Right hindlimb (tissue), 1 donor: ENCODE results near the gene ZNF778.

ENCODE experiments used
- DNase-seq: peaks from one replicate; pipeline ENCODE4 v3.0.0-alpha.2; 2018

Gene ZNF778

DNA sequence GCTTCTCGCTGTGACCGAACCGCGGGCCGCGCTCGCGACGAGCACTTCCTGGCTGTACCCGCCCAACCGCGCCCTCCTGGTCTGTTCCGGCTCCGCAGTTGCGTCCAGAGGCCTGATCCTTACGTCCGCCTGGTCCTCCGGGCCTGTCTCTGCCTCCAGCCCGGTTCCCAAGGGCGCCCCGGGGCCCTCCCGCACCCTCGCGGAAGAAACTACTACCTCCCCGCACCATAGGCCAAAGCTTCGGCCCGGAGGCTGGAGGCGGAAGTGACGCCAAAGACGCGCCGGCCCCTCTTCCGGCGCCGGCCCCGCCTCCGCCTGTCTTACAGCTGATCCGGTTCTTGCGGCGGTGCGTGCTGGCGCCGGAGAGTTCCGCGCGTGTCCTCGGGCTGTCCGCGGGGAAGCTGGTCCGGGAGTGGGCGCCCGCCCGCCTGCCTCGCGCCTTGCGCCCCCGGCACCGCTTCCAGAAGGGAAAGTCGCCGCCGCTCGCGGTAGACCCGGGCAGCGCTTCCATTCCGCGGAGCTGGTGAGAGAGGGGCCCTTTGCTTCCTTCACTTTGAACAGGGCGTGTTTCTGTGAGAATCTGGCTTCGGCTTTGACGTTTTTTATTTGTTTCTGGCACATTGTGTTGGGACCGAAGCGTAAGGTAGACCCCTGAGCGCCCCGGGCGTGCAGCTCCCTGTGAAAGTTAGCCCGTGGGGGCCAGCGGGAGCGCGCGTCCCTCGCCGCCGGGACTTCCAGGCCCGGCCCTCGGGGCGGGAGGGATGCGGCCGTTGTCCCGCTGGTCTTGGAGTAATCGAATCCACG lies at the start of gene ZNF778:
ZNF778 (plus strand) TSS at position 316 of the 804 bp plus-strand sequence. CDS start 3,425 bp downstream, outside the sequence.
- peak; percentile 90 for DNase-seq

DNA sequence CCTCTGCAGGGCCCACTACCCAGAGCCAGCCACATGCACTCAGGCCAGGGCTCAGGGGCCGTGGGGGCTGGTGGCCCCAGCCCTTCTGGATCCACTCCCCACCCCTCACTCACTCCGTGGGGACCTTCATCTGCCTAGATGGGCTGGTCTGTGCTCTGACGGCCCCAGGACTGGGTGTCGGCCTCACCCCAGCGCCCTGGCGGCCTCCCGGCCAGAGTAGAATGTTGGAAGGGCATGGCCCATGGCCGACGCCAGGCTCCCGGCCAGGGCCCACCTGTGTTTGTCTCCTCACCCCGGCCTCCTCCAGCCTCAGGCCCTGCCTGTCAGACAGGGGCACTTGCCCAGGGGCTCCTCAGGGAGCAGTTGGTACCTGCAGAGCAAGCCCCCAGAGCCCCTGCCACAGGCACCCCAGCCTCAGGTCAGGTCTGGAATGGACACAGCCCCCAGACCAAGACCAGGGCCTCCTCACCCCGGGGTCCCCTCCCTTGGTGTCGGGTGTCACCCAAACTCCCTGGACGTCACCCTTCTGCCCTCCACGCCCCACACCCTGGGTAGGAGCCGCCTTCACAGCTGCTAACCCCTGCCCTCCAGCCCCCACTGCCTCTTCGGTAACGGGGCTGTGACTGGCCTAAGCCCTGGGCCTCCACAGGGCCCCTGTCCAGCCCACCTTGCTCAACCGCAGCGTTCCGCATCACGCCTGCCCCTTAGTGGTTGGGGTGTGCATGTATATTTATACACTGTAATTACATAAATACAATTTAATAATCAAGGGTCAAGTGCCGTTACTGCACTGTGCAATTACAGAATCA lies 48.9 kb upstream of the ZNF778 start:
- DNase-seq, result no peak

DNA sequence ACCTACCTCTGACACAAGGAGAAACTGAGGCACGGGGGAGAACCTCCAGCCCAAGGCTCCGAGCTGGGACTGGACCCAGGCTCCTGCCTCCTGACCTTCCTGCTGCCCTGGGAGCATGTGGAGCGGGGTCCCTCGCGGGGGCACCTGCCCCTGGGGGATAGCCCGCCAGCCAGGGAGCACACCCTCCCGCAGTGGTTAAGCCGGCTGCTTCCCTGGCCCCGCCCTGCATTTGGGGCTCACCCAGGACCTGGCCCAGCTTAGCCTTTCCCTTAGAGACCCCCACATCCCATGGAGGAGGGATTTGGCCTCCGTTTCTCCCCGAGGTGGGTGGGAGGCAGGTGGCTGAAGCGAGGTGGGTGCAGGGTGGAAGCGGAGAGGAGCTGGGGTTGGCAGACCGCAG lies 47.7 kb upstream of the ZNF778 start:
- DNase-seq, result no peak

DNA sequence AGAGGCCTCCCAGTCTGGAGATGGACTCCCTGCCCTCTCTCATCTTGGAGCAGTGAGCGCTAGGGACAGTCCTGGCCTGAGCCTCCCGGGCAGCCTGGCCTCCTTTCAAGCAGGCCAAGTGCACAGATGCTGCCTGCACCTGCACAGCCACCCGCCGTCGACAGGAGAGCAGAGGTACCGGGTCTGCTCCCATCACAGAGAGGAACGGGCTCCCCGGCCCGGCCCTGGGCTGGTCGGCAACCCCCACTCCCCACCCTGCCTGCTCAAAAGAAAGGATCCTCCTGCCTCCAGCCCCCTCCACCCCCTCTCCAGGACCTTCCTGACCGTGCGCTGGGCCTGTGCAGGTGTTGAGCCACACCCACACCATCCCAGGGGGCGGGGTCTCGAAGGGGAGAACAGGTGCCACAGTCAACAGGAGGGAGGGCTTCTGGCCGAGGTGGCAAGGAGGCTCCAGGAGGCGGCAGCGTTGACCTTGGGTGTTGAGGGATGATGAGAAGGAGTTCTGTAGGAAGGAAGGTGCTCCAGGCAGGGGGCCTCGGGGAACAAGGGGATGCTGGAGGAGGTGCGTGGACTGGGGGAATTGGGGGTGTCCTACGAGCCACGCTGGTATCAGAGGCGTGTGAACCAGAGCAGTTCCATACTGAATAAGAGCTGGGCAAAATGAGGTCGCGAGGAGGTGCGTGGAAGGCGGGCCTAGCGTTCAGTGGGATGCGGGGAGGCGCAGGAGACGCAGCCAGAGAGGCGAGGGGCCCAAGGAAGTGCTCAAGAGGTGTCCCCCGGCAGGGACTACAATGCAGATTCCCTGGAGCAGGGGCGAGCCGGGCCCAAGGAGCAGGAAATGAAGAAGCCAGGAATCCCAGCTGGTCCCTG lies 46.9 kb upstream of the ZNF778 start:
- DNase-seq, result no peak

DNA sequence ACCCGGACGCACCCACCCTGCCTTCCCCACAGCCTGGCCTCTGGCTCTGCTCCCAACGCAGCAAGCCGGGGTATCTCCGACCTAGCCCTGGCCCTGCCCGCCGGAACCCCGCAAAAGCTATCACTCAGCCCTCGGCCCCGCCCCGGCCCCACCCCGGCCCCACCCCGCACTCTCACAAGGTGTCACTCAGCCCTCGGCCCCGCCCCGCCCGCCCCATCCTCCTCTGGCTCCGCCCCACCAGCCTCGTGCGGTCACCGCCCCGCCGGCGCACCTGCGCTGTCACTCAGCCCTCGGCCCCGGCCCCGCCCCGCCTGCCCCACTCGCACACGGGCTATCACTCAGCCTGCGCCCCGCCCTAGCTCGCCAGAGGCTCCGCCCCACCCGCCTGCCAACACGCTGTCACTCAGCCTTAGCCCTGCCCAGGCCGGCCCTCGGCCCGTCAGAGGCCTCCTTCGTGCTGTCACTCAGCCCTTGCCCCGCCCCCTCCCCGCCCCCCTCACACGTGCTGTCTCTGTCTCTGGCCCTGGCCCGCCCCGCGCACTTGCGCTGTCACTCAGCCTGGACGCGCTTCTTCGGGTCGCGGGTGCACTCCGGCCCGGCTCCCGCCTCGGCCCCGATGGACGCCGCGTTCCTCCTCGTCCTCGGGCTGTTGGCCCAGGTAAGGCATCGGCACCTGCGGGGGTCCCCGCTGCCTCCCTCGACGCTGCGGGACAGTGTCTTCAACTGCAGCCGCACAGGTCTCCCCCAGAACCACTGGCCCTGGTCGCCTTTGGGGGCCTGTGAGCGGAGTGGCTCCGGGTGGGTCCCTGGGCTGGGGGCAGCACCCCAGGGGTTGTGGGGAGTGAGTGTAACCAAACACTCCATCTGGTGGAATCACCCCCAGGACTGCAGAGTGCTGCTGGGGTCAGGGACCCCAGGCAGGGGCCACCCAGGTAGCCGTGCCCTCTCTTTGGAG lies 46.0 kb upstream of the ZNF778 start, which contains the start of gene CDH15:
CDH15 (plus strand) TSS at position 533 of the 955 bp plus-strand sequence; CDS start at position 617, 84 bp downstream.
- DNase-seq, result peak; percentile 96

DNA sequence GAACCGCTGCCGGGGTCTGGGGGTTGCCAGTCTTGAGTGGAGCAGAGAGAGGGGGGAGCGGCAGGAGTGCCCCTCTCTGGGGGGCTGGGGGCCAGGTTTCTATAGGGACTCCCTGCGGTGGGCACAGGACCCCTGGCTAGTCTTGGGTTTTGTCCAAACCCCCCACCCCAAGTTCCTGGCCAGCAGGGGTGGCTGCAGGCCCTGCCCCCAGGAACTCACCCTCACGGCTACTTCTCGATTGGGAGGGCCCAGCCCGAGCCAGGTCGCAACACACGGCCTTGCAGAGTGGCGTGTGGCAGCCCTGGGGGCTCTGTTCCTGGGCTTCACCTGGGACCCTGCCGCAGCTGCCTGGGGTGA lies 45.4 kb upstream of the ZNF778 start:
- DNase-seq, result no peak

DNA sequence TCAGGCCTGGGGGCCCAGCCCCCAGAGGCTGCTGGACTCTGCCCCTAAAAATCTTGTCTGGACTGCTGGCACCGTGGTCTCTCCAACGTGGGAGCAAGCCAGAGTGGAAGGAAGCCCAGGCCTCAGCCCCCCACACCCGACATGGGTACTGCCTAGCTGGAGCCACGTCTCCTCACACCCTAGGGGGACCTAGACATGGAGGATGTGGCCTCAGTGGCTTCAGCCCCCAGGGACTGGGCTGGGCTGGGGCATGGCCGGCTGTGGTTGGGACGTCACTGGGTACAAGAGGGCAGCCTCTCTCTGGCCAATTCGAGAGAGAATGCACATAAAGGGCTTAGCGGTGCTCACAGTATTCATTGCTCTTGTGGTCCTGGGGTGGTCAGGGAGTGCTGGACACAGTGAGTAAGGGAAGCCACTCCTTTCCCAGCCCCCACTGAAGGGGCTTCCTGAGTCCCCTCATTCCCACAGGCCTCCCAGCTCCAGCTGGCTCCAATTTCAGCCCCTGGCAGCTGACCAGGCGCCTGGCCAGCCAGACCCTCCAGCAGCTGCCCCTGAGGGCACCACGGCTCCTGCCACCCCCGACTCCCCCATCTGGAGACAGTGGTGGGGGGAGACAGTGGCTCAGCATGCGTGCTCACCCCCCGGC lies 44.9 kb upstream of the ZNF778 start:
- peak; percentile 69 for DNase-seq

DNA sequence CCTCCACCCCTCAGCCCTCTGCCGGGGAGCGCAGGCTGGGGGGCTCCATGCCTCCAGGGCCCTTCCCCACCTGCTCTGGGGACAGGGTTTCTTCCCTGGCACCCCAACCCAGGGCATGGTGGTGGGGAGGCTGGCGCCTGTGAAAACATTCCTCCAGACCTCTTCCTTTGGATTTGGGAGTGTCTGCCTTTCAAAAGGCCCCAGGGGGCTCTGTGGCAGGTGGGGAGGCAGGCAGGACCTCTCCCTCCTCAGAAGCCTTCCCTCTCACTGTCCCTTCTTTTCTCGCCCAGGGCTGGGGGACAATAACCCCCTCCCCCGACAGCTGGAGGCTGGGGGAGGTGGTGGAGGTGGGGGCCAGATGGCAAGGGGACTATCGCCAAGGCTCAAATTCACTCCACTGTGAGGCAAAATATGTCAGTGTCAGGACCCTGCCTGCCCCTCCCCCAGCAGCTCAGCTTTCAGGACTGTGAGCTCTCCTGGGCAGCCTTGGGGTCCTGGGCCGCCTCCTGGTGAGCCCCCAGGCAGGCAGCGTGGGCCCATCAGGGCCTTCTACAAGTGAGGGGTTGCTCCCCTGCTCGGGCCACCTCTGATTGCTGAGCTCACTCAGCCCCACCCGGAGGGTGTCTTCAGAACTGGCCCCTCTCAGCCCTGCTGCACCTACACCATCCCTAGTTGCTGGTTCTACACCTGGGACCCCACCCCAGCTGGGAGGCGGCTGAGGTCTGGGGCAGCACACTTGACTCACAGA lies 44.2 kb upstream of the ZNF778 start:
- no peak for DNase-seq

DNA sequence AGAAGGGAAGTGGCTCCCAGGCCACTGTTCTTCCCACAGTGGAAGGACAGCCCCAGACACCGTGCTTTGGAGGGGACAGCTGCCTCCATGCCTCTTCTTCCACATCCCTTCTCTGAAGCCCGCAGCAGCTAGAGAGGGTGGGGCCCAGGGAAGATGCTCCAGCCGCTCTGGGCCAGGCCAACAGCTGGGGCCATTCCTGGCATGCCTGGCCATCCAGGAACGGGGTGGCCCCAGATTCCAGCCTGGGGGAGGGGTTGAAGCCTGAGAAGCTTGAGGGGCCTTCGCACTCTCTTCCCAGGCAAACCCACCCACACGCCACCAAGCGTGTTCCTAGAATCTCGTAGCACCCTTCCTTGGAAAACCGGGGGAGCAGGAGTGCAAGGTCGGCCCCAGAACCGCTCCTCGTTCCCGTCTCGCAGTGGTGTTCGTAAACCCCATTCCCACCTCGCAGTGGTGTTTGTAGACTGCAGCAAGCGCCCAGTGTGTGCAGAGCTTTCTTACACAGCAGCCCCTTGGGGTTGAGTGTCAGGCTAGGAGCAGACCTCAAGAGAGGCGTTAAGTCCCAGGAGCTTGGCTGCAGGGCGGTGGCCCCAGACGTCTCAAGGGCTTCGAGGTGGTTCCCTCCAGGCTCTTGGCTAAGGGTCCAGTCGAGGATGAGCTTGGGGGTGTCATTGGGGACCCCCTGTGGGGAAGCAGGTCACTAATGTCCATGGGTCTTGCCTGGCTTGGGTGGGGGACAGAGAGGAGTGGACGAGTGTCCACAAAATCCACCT lies 43.3 kb upstream of the ZNF778 start:
- peak; percentile 77 for DNase-seq

DNA sequence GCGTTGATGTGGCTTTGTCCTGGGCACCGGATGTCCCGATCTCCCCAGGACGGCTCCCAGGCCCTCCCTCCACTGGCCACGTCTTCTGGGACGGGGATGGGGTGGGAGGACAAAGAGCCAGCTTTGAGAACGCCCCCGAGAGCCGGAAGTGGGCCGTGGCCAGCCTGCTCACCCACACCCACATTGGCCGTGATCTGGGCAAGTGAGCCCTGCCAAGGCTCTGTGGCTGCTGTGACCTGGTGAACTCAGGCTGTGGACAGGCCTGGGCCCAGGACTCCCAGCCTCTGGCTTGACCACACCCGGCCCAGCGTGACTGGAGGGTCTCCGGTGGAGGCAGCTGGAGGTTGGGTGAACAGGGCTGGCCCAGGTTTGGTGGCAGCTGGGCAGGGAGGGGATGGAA lies 42.6 kb upstream of the ZNF778 start:
- peak; percentile 76 for DNase-seq

DNA sequence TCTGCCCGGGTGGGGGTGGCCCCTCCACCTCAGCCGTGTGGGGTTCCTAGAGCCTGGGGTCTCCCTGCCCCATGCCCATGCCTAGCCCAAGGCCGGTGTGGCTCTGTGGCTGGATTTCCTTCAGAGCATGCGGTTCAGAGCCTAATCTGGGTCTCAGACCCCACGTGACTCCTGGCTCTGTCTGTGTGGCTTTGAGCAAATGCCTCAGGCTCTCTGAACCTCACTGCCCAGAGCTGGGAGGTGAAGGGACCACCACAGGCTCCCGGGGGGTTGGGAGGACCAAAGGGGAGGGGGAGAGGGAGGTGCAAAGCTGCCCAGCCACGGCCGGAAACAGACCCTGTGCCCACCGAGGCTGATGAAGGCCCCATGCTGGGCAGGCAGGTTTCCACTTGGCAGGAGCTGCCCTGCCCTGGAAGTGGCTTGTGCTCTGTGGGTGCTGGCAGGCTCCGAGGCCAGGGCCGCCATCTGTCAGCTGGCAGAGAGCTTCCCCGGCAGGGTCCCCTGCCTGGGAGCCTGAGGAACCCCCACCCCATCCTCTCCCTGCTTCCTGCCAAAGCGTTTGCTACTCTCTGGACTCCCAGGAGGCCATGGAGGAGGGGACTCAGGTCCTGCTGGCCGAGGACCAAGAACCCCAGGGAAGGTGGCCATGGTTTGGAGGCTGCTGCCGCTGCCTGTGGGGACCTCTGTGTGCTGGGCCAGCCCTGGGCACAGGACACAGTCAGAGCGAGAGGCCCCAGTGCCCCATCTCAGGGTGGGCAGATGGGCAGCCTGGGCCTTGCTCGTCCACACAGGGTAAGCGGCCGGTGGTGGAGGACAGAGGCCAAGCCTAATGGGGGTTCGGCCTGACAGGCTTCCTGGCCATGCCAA lies 42.0 kb upstream of the ZNF778 start:
- DNase-seq, result peak; percentile 61

DNA sequence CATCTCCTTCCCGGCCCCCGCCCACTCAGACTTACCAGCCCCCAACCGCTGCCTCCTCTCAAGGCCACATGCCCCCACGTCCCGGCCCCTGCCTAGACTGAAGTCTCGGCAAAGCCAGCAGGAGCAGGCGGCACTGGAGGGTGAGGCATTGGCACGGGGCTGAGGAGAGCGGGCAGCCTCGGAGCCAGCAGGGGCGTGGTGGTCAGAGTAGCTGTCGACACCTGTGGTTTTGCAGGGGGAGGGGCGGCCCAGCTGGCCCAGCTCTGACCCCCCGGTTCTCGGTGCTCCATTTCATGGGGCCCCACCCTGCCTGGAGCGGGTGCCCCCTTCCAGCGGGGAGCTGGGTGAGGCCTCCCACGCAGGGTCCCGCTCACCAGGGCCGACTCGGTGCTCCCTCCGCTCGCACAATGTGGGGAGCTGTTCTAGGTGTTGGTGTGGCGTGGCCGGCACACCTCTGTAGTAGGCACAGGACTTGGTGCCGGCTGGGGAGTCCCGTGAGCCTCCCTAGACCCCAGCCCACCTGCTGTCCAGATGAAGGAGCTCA lies 41.3 kb upstream of the ZNF778 start:
- DNase-seq, result no peak

DNA sequence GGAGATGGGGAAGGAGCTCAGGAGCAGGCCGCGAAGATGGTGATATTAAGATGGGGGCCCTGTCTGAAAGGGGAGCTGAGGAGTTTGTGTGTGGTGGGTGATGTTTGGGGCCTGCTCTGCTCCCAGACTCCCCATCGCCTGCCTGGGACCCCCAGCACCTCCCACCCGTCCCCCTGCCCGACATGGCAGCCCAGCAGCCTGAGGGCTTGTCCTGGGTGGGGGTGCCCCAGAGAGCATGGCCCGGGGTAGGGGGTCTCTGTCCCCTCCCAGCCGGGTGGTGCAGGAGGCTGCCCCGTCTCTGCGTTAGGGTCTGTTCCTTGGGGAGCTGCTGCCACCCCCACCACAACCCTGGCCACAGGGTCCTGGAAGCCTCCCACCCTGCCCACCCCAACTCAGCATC lies 40.8 kb upstream of the ZNF778 start:
- DNase-seq, result no peak

DNA sequence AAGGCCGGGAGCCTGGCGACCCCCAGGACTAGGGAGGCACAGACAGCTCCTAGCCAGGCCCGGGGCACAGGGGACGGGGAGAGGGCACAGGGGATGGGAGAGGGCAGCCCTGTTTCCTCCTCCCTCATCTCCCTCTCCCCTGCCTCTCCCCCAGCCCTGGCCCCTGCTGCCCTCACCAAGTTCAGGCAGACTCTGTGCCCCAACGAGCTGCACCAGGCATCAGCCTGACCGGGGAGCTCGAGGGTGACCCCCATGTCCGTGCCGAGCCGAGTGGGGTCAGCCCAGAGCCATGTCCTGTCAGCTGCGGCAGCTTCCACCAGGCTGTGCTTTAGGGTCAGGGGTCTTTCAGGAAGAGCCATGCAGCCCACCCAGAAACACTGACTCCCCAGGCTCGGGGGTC lies 40.0 kb upstream of the ZNF778 start:
- no peak for DNase-seq

DNA sequence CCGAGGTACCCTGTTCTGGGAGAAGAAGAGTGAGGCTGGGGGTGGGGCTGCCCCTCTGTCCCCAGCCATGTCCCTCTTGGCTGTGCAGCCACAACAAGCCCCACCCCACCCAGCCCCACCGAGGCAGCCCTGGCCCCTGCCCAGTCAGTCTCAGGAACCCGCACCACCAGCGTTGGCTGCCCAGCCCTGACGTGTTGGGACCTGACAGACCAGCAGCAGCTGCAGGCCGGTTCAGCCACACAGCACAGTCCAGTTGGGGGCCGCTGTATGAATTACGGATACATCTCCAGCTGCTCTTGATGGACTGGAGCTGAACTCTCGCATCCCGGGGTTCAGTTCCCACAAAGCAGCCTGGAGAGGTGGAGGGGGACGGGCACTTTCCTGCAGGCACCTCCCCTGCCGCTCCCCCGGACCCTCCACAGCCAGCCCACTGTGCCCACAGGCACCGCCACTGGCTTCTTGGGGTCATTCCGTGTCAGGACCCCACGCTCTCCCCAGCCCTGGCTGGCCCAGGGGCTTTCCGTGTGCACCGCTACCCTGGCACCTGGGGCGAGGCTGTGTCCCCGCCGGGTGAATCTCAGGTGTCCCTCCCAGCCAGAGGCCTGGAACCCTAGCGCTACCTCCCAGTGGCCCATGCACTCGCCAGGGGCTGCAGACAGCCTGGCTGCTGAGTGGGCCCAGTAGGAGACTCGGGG lies 38.9 kb upstream of the ZNF778 start:
- no peak for DNase-seq

DNA sequence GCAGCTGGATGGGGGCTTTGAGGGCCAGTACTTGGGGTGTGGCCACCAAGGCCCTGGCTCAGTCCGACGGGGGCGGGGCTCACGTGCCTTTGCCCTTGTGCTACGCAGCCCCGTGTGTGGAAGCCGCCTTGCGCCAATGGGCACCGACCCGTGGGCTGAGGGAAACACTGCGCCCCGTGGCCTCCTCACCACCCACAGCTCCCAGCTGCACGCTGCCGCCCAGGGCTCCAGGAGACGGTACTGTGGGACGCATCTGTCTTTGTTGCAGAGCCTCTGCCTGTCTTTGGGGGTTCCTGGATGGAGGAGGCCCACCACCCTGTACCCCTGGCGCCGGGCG lies 38.4 kb upstream of the ZNF778 start:
- no peak for DNase-seq

DNA sequence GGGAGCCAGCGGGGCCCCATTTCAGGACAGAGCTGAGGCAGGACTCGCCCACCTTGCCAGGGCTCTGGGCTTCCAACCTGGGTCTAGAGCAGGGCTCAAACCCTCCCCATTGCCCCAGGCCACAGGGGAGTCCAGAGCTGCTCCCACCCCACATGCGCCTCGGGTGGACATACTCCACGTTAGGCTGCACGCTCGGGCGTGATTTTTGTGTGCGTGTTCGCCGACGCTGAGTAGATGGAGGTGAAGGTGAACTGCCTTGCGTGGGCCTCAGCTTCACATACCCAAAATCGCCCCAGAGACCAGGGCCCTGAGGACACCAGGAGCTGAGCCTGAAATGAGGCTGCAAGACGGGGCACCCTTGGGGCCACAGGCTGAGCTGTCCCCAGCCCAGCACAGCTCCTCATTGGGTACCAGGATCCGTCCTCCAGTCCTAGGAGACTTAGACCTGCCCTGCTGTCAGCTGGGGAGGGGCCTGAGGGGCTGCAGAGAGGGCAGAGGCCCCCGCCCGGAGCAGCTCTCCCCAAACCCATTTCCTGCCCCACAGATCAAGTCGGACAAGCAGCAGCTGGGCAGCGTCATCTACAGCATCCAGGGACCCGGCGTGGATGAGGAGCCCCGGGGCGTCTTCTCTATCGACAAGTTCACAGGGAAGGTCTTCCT lies 37.7 kb upstream of the ZNF778 start:
- DNase-seq, result no peak
